ENCODE results near the gene MDFI.

- TF ChIP-seq EZH2 (IDR thresholded peaks at IDR 0.05; ENCODE audit: insufficient read depth, poor library complexity, severe bottlenecking): no peak
- no peak for TF ChIP-seq EZH2phosphoT487 (IDR thresholded peaks at IDR 0.05; ENCODE audit: insufficient read depth, low read depth)
Measured at GRCh38 chr6:41635365-41635764, 2.9 kb upstream of the MDFI start.
